Measurements from ENCODE around the gene HOXB4.

HOXB4 gene

GRCh38 chr17:48570325-48571023 lies 7.7 kb downstream of the HOXB4 start:
- no peak for DNase-seq

- DNase-seq, result no peak
These were observed 8.4 kb downstream of the HOXB4 start for GRCh38 chr17:48569674-48570324.

- DNase-seq, result no peak
These were observed 8.9 kb downstream of the HOXB4 start for GRCh38 chr17:48569240-48569582.

GRCh38 chr17:48568499-48569239 lies 9.5 kb downstream of the HOXB4 start:
- no peak for DNase-seq

- DNase-seq, result no peak
These were observed 10.3 kb downstream of the HOXB4 start for GRCh38 chr17:48567646-48568354.

- DNase-seq, result no peak
These were observed 10.9 kb downstream of the HOXB4 start for GRCh38 chr17:48567209-48567608.

GRCh38 chr17:48566717-48567116 lies 11.4 kb downstream of the HOXB4 start:
- no peak for DNase-seq

- no peak for DNase-seq
These were observed 12.0 kb downstream of the HOXB4 start for GRCh38 chr17:48565925-48566710.

- DNase-seq, result no peak
These were observed 13.1 kb downstream of the HOXB4 start for GRCh38 chr17:48565022-48565554.

GRCh38 chr17:48564188-48565021 lies 13.7 kb downstream of the HOXB4 start:
- DNase-seq, result no peak

- no peak for DNase-seq
These were observed 14.3 kb downstream of the HOXB4 start for GRCh38 chr17:48563867-48564187.

GRCh38 chr17:48563385-48563838 lies 14.7 kb downstream of the HOXB4 start:
- no peak for DNase-seq

- no peak for DNase-seq
These were observed 15.2 kb downstream of the HOXB4 start for GRCh38 chr17:48562934-48563333.

- DNase-seq, result no peak
These were observed 16.0 kb downstream of the HOXB4 start for GRCh38 chr17:48561884-48562810.

GRCh38 chr17:48559840-48560817 lies 18.0 kb downstream of the HOXB4 start:
- DNase-seq, result no peak

- no peak for DNase-seq
These were observed 18.9 kb downstream of the HOXB4 start for GRCh38 chr17:48559122-48559839.

- DNase-seq, result no peak
These were observed 19.4 kb downstream of the HOXB4 start for GRCh38 chr17:48558831-48559121.

GRCh38 chr17:48558057-48558830 lies 19.9 kb downstream of the HOXB4 start:
- DNase-seq, result no peak
